Right renal pelvis (tissue), 4 donors: ENCODE results near the gene CIITA. TPM values are rescaled to one million over a fixed set of nuclear protein-coding genes. Genes with fewer than 3 reads are reported as not detected.

ENCODE experiments used
- DNase-seq, 4 donors: peaks; one replicate each; pipeline ENCODE4 v3.0.0-alpha.2; 2013; ENCODE audit warnings: low read depth in 4 of 4, low spot score in 3 of 4, missing footprints in 1 of 4
- polyA plus RNA-seq, 4 donors: library from polyadenylated mRNA; unstranded; fragments of 120-200 nt; gene quantifications; one replicate each; pipeline ENCODE4 v1.2.1, GENCODE V29; 2013; ENCODE audit not compliant: insufficient read length in 4 of 4

CIITA gene
- polyA plus RNA-seq, 4 donors, result 5.2 to 9.1 (median 6.2) TPM

DNA sequence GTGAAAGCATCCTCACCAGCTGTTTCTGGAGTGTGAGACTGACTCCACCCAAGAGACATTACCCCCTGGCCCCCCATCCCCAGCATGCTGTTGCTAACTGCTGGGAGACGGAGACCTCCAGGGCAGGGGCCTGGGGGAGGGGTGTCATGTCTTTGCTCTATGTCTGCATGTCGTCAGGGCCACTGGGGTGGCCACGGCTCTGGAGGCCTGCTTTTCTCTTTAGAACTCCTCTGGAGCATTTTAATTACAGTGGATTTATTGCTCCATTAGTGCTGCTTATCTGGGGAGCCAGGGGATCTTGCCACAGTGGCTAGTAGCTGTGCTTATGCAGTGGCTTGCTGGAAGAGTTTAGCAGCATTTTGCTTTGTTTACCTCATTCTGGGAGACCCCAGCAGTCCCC lies 99.6 kb downstream of the CIITA start:
- DNase-seq, result peak in 2 of 4 donors; percentile 51 to 65

DNA sequence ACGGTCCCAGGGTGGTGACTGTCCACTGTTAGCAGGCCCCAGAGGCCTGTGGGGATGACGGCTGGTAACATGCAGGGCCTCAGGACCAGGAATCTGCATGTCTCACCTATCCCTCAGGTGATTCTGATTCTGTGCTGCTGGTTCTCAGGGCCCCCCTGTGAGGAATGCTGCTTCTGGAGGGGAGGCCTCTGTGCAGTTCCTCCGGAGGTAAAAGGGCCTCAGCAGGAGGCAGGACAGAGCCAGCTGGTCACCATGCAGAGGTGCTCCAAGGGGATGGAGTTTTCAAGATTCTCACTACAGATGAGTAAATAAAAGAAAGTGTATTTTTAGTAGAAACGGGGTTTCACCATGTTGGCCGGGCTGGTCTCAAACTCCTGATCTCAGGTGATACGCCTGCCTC lies 101.1 kb downstream of the CIITA start:
- no peak for DNase-seq

DNA sequence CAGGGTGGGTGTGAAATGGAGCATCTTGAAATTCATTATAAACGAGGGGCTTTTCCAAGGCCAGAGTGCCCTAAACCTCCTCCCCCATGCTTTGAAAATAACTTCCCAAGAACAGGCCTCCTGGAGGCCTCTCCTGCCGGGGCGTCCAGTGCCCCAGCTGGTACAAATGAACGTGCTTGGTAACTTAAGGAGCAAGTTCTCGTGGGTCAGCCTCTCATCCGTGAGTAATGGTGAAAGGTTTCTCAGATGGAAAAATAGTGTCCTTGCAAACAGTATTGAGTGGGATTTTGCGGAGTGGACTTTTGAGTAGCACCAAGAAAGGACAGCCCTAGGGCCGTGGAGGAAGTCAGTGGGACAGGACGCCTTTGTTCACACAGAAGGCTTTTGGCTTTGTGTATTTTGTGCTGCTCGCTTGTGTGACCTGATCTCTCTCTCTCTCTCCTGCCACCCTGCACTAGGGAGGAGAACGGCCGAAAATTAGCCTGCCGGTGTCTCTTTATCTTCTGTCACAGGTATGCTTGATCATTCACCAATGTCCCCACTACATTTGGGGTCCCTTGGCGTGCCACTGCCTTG lies 102.0 kb downstream of the CIITA start:
- DNase-seq, result no peak

DNA sequence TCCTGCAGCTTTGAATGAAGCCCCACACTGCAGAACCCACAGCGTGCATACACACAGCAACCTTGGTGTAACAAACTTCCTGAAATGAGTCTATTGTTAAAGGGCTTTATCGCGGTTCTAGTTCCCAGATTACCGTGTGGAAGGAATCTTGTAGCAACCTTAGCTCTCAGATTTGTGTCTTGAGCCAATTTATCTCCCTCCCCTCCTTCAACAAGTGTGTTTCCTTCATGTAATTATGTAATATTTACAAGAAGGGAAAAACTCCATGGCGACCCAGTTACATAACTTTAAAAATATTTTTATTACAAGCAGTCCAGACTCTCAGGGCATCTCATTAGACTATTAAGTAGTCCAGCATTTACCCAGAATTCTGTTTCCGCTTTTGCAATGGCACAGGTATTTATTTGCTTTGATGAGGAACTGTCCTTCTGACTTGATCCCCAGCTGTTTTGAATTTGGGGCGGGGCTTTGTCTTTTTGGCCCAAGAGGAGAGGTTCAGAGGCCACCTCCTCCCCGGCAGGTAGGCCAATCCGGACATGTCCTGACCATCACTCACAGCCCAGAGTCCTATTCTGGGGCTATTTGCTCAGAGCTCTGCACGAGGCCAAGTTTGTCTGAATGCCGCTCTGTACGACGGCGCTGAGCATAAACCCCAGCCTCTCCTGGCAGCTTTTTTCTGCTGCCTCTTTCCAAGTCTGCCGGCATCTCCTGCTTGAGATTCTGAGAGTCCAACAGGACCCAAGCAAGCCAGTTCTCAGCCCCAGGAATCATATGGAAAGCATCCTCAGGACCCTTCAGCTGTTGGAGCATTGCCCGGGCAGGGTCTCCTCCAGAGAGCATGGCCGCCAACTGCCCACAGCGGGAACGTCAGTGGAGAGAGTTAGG lies 103.0 kb downstream of the CIITA start:
- DNase-seq, result no peak

DNA sequence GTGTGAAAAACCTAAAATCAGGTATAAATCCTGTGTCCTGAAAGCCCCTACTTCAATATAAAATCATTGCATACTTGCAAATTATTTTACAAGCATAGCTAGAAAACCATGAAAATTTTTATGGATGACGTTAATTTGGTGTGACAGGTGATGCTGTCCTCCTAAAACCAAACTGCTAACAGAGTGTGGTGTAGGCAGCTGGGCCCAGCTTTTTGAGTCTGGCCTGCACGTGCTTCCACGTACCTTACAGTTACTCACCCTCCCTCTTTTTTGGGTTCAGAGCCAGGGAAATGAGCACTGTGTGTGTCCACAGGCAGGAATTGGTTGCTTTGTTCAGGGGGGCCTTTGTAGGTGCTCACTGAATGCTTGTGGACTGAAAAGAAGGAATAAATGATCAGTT lies 103.8 kb downstream of the CIITA start:
- DNase-seq, result no peak

DNA sequence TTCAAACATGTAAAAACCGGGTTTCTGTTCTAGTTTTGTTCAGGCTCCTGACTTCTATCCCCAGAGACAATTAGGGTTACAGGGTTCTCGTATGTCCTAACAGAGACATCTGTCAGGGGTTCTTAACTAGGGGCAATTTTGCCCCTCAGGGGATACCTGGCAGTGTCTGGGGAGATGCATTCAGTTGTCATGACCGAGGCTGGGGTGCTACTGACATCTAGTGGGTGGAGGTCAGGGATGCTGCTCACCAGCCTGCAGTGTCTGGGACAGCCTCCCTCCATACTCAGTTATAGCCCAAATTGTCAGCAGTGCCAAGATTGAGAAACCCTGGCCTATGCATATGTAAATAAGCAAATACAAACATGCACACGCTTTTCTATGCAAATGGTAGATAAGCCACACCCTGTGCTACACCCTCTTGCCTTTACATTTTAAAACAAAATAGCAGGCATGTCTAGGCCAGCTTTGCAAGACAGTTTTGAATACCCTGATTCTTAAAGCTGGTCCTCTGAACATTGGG lies 104.8 kb downstream of the CIITA start:
- DNase-seq, result no peak

DNA sequence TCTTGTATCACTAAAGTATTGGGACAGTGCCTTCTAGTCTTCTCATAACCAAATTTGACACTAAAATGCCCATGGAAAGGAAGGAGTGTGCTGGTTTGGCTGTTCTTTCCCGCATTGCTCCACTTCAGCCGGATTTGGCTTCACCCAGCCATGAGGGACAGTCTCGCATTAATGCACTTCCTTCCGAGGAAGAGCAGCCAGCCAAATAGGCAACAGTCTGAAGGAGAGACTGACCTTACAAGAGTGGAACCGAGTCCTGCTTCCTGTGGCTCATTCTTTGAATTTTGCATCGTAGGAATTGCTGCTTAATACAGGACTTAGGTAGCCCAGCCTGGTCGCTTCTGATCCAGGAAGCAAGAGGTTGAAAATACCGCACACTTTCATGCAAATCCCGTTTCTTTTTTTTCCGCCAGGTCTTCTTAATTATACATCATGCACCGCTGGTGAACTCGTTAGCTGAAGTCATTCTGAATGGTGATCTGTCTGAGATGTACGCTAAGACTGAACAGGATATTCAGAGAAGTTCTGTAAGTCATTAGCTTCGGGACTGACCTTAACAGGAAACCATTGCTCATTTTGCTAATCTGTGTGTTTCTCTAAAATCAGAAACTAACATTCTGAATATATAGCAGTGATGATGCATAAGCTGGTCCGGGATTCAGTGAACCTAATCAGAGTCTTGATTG lies 105.6 kb downstream of the CIITA start:
- DNase-seq, result no peak

DNA sequence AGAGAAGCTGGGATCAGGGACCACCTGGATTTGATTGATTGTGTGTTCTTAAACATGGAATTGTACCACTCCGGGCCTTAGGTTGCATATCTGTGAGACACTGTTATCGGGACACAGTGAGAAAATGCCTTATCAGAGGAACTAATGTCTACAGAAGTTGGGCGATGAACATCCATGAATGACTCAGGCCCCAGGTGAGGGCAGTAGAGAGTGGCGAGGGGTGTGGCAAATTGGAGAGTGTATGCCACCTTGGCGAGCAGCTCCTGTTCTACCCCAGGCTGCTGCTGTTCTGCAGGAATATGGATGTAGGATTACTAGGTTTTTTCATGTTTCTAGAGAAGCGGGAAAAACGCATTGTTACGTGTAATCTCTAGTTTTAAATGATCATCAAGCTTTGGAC lies 106.2 kb downstream of the CIITA start:
- DNase-seq, result no peak

DNA sequence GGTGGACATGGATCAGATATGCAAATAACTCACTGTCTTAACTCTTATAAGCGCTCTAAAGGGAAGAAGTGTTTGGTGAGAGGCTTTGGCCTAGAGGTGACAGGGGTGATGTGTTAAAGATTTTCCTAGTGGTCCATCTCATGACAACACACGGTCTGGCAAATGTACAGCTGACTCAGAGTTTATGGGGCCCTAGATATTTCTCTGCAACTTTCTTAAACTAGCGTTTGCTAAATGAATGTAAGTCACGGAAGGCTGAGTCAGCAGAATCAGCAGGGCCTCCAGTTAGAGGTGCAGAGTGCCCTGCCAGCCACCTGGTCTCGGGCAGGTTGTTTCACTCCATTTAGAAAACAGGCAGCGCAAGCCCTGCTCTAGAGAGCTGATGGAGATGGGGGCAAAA lies 107.5 kb downstream of the CIITA start:
- DNase-seq, result no peak

Other genes with a start within 250 kb of the CIITA start
- under 1 TPM in 2 of 4 donors, not detected in 2; 0.19 to 0.37 TPM for gene TEKT5, start 182.3 kb upstream of the CIITA start, polyA plus RNA-seq
- 10 to 100 TPM; 31.5 to 37.3 (median 34.9) TPM for gene NUBP1, start 133.4 kb upstream of the CIITA start, polyA plus RNA-seq
- 1 to 10 TPM; 3.0 to 4.1 (median 3.7) TPM for gene TVP23A, start 58.4 kb upstream of the CIITA start, polyA plus RNA-seq
- gene DEXI, start 65.3 kb downstream of the CIITA start, polyA plus RNA-seq, result 10 to 100 TPM; 45.6 to 52.0 (median 48.0) TPM
- 10 to 100 TPM; 22.9 to 24.5 (median 23.7) TPM for gene CLEC16A, start 67.4 kb downstream of the CIITA start, polyA plus RNA-seq